ENCODE results near the gene TASP1.
"Not testable (repeated sequence)": the region's sequence is repeated elsewhere in the genome, so short reads cannot be mapped to it uniquely, and the experiment has no call there.

The TASP1 gene

DNA sequence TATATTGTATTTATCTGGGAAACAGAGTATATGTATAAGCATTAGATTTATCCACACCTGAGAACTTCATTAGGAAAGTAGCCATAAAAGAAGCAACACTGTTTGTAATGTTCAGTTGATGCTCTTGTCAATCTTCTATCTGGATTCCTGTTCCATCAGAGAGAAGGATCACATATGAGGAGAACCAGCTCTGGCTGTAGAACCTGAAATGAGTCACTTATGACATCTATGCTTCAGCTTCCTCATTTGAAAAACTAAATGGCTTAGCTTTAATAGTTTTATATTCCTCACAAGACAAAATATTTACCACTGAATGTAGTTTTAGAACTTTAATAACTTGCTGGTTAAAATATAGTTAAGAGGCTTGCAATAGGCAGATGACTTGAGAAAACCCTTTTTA lies 144.7 kb downstream of the TASP1 start:
- TF ChIP-seq, protein P1, sequence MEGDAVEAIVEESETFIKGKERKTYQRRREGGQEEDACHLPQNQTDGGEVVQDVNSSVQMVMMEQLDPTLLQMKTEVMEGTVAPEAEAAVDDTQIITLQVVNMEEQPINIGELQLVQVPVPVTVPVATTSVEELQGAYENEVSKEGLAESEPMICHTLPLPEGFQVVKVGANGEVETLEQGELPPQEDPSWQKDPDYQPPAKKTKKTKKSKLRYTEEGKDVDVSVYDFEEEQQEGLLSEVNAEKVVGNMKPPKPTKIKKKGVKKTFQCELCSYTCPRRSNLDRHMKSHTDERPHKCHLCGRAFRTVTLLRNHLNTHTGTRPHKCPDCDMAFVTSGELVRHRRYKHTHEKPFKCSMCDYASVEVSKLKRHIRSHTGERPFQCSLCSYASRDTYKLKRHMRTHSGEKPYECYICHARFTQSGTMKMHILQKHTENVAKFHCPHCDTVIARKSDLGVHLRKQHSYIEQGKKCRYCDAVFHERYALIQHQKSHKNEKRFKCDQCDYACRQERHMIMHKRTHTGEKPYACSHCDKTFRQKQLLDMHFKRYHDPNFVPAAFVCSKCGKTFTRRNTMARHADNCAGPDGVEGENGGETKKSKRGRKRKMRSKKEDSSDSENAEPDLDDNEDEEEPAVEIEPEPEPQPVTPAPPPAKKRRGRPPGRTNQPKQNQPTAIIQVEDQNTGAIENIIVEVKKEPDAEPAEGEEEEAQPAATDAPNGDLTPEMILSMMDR (IDR thresholded peaks at IDR 0.05; ENCODE audit: insufficient read depth, missing control alignments) = no peak
- no peak for FAIRE-seq
- DNase-seq (ENCODE audit: insufficient read length, low spot score) = no peak

DNA sequence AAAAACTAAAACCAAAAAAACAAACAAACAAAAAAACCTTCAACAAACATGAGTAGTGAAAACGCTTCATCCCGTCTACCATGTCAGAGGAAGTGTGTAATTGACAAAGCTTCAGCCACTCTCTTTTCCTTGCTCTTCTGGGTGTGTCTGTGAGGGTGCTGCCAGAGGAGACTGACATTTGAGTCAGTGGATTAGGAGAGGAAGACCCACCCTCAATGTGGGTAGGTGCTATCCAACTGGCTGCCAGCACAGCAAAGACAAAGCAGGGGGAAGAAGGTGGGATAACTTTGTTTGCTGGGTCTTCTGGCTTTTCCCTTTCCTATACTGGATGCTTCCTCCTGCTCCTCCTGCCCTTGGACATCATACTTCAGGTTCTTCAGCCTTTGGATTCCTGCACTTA lies 145.6 kb downstream of the TASP1 start:
- DNase-seq (ENCODE audit: insufficient read length, low spot score) = no peak
- TF ChIP-seq, protein P1 (IDR thresholded peaks at IDR 0.05; ENCODE audit: insufficient read depth, missing control alignments) = no peak
- no peak for FAIRE-seq

DNA sequence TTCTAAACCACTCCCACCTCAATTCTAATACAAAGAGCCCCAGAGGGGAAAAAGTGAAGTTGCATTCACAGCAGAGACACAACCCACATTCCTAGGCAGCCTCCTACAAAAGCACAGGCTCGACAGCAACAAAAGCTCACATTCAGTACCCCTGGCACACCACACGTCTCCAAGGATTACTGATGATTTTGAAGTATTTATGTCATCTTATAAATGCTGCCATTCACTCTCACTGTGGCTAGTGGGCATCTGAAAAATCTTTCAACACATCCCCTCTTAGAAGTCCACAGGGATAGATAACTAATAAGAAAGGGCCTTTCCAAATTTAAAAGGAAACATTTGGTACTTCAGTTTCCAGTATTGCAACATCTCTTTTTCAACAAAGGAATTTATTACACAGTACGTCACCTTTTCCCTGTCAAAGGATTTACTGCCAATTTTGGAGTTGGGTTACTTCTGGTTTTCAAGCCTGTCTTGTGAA lies 146.7 kb downstream of the TASP1 start:
- FAIRE-seq (no peak), DNase-seq (ENCODE audit: insufficient read length, low spot score) (no peak)
- TF ChIP-seq, protein P1 (IDR thresholded peaks at IDR 0.05; ENCODE audit: insufficient read depth, missing control alignments) = no peak

DNA sequence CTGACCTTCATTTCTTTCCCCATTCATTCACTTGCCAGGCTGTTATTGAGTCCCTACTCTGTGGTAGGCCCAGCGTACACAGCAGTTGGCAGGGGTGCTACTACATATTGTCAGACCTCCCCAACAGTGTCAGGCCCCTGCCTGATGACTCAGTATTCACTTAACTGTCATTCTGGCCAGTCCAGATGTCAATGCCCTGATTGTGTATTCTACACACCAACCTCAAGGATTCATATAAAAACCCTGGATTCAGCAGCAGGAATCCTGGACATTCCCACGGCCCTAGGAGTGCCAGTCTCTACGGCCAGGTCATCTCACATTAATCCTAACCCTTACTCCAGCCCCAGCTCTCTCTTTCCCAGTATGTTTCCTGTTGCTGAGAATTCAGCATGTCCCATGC lies 151.5 kb downstream of the TASP1 start:
- DNase-seq (ENCODE audit: insufficient read length, low spot score) = no peak
- TF ChIP-seq, protein P1 (IDR thresholded peaks at IDR 0.05; ENCODE audit: insufficient read depth, missing control alignments) = no peak
- FAIRE-seq = no peak

DNA sequence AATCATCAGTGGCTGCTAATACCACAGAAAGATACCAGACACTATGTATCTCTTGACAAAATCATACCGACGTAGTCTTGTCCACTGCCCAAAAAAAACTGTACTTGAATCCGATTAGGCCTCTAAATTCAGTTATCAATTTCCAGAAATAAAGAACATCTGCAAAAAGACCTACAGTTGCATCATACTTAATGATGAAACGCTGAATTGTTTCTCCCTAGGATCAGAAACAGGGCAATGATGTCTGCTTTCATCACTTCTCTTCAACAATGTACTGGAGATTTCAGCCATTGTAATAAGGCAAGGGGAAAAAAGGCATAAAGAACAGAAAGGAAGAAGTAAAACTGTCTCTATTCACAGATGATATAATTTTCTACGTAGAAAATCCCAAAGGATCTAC lies 152.0 kb downstream of the TASP1 start:
- TF ChIP-seq, protein P1 (IDR thresholded peaks at IDR 0.05; ENCODE audit: insufficient read depth, missing control alignments) = no peak
- DNase-seq (ENCODE audit: insufficient read length, low spot score) = no peak
- FAIRE-seq = no peak

DNA sequence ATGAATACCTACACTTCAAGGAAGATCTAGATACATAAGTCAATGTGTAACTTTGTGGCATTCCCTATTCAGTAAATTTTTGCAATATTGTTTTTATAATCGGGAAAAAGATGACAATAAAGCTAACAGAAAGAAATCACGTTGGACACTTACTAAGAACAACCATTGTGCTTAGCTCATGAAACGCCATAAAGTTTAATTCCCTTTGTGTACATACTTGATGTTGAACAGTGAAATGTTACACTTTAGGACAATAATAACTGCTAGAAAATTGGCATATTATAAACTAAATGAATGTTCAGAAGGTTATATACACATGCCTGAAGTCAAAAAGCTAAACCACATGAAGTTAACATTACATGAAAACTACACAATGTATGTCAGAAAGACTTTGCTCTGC lies 153.2 kb downstream of the TASP1 start:
- no peak for FAIRE-seq
- no peak for DNase-seq (ENCODE audit: insufficient read length, low spot score)
- TF ChIP-seq, protein P1 (IDR thresholded peaks at IDR 0.05; ENCODE audit: insufficient read depth, missing control alignments) = no peak

DNA sequence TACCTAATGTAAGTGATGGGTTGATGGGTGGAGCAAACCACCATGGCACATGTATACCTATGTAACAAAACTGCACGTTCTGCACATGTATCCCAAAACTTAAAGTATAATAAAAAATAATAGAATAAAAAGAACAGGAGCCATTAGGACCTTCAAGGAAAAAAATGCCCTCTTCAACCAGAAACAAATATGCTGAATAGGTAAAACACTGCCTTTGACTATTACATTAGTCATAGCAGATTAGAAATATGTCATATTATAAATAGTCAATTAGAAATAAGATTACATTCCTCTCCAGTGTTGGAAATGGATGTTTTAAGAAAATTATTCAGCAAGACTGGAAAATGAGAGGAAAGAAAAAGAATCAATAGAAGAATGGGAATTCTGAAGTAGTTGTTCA lies 153.7 kb downstream of the TASP1 start:
- not testable (repeated sequence) for DNase-seq (ENCODE audit: insufficient read length, low spot score); FAIRE-seq

DNA sequence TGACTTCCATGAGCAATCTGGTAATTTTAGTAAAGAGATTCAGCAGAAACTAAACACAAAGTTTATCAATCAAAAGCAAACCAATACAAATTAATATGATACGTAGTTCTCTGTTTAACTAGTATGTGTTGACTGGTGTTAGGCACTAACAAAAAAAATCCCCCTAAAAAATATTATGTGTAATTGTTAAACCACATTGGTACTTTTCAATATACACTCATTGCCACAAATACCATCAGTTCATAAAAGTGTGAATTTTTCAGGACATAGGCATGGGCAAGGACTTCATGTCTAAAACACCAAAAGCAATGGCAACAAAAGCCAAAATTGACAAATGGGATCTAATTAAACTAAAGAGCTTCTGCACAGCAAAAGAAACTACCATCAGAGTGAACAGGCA lies 155.3 kb downstream of the TASP1 start:
- FAIRE-seq; DNase-seq (ENCODE audit: insufficient read length, low spot score): not testable (repeated sequence)

All from D721Med (cell line).